GM08714 (cell line): Measurements from ENCODE around the gene LRIG1.
"Not testable (repeated sequence)": the region's sequence is repeated elsewhere in the genome, so short reads cannot be mapped to it uniquely, and the experiment has no call there.

Source experiments
- H3K4me3 ChIP-seq: fragments of 200-500 bp; sonication (Bioruptor generic); 2 replicates; pipeline ENCODE4 v1.5.1; 2014; ENCODE audit warnings: mild to moderate bottlenecking, low read length, inconsistent platforms
- ZNF274 ChIP-seq: IDR thresholded peaks from 2 replicates; pipeline ENCODE4 v1.6.1; 2012; ENCODE audit warnings: mild to moderate bottlenecking, low read depth, low read length

The LRIG1 gene

DNA sequence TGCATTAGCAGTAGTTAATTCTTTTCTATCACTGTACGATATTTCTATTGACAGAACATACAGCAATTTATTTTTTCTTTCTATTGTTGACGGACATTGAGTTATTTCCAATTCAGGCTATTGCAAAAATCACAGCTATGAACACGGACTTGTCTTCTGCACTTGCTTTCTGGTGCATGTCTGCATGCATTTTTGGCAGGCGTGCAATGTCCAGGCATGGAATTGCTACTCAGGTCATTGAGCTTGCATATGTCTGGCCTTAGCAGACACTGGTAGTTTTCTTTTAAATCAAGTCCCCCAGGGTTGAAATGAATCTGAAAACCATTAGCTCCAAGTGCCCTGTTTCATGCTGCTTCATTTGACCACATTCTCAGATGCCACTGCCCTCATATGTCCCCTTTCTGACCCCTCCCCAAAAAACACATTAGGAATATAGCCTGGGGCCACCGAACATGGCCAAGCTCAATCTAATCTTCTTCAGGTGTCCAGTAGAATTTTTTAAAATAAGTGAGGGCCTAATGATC, 72.8 kb downstream of the LRIG1 start:
- no peak overlapping the region for H3K4me3 ChIP-seq
- TF ChIP-seq ZNF274, result no peak

DNA sequence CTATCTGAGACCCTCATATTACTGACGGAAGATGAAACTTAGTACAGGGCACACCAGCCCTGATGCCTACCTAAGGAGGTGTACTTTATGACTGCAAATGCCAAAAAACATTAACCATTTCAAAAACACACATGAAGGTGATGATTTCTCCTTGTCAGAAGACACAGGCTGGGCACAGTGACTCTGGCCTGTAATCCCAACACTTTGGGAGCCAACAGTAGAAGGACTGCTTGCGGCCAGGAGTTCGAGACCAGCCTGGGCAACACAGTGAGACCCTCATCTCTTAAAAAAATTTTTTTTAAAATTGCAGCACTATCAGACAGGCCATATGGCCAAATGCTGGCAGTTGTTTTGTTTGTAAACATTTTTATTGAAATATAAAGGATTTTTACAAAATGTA, 73.5 kb downstream of the LRIG1 start:
- no peak overlapping the region for H3K4me3 ChIP-seq
- no peak for TF ChIP-seq ZNF274

DNA sequence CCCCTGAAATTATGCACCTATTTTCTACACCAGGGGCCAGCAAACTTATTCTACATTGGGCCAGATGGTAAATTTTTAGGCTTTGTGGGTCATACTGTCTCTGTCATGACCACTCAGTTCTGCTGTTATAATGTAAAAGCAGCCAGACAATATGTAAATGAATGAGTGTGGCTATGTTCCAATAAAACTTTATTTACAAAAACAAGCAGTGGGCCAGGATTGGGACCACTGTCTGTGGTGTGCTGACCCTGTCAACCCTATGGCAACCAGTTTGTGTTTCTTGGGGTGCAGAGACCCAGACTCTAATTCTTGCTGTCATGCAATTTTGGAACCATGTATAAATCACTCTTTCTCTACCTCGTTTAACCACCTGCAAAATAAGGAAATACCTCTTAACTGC, 74.7 kb downstream of the LRIG1 start:
- TF ChIP-seq ZNF274, result no peak
- H3K4me3 ChIP-seq, result no peak overlapping the region

DNA sequence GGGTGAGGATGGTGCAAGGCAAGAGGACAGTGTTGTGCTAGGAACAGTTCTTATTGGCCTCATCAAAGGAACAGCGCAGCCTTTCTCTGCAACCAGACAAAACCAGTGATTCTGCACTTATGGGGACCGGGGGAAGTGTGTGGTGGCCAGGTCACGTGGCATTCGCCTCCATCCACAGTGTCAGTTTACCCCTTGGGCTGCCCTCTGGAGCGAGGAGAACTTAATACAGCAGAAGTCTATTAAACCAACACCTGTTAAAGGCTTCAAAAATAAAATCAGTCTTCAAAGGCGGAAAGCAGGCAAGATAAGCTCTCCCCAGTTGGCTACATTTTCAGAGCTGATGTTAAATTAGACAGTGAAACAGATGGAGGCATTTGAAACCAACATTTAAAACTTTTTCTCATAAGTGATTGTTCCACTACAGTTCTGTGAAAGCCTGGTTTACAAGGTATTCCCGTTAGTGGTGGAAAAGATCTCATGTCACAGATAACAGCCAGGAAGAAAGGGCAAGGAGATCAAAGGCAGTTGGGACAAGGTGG, 75.2 kb downstream of the LRIG1 start:
- no peak for TF ChIP-seq ZNF274
- H3K4me3 ChIP-seq, result no peak overlapping the region

DNA sequence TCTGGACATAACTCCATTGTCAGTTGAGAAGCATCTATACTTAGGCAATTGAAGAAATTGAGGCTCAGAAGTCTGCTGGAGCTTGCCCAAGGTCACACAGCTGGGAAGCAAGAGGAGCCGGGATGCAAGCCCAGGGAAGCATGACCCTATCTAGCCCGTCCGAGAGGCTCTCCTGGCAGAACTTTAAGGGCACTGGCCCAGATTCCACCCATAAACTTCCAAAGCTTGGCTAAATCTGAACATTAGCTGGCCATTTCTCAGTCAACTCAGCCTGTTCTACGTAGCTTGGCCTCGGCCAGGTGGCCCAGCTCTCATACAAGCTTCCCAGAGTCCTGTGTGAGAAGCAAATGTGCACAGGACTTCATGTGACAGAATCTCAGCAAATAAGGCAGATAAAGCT, 75.8 kb downstream of the LRIG1 start:
- no peak for TF ChIP-seq ZNF274
- no peak overlapping the region for H3K4me3 ChIP-seq

DNA sequence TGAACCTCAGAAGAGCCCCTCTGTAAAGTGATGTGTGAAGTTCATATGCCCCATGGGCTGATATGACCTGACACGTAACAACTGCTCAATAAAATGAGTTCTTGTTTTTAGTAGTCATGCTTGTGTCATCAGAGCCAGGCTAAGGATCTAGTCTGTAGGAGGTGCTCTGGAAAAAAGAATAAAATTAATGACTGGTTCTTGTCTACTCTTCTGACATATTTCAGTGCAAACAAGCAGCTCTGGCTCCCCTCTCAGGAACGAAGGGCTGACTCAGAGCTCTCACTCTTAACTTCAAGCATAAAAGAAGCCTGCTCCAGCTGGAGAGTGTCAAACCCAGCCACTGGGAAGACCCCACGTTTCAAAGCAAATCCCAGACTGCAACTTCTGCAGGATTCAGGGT, 77.0 kb downstream of the LRIG1 start:
- TF ChIP-seq ZNF274, result no peak

DNA sequence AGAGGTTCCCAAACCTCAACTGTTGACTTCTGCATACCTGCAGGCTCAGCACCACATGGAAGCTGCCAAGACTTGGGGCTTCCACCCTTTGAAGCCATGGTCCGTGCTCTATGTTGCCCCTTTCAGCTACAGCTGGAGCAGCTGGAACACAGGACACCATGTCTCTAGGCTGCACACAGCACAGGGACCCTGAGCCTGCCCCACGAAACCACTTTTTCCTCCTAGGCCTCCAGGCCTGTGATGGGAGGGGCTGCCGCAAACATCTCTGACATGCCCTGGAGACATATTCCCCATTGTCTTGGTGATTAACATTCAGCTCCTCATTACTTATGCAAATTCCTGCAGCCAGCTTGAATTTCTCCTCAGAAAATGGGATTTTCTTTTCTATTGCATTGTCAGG, 78.9 kb downstream of the LRIG1 start:
- H3K4me3 ChIP-seq, result not testable (repeated sequence)

More for the DNA sequence above, 77.0 kb downstream of the LRIG1 start:
- H3K4me3 ChIP-seq, result no peak overlapping the region

DNA sequence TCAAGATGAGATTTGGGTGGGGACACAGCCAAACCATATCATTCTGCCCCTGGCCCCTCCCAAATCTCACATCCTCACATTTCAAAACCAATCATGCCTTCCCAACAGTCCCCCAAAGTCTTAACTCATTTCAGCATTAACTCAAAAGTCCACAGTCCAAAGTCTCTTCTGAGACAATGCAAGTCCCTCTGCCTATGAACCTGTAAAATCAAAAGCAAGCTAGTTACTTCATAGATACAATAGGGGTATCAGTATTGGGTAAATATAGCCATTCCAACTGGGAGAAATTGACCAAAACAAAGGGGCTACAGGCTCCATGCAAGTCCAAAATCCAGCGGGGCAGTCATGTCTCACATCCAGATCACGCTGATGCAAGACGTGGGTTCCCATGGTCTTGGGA, 79.7 kb downstream of the LRIG1 start:
- not testable (repeated sequence) for H3K4me3 ChIP-seq

DNA sequence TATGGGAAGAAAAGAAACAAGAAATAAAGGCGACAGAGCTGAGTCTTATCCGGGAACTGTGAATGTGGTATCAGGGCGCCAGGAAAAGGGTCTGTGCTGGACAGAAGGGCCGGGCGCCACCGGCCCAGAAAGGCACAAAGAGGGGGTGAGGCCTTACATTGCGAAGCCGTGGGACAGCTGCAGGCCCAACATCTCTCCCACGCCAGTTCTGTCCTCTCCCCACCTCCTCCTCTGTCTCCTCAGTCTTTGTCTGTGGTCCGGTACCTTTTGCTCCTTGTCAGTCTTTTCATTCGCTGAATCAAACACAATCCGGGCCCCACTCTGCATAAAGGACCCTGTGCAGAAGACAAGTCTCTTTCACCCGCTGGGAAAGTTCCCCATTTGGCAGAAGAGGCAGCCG, 81.8 kb downstream of the LRIG1 start:
- no peak overlapping the region for H3K4me3 ChIP-seq

DNA sequence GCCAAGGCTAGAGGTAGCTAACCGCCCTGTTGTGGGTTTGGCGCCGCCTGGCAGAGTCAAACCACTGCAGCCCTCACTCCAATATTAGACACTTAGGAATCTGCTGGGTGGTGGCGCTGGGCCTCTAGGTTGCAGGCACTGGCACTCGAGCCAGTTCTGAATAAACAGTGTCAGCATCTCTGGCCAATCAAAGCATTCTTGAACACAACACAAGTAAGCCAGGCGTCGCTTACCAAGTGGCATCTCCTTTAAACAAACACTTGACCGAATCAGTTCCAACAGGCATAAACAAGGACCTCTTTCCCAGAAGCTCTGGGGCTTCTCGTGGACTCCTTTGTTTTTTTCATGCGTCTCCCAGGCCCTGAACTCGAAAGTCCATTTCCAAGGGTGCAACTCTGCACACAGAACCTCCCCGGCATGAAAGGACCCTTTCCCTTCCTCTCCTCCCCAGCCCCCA, 82.3 kb downstream of the LRIG1 start:
- no peak overlapping the region for H3K4me3 ChIP-seq
- no peak for TF ChIP-seq ZNF274

More for the DNA sequence above, 81.8 kb downstream of the LRIG1 start:
- no peak for TF ChIP-seq ZNF274

DNA sequence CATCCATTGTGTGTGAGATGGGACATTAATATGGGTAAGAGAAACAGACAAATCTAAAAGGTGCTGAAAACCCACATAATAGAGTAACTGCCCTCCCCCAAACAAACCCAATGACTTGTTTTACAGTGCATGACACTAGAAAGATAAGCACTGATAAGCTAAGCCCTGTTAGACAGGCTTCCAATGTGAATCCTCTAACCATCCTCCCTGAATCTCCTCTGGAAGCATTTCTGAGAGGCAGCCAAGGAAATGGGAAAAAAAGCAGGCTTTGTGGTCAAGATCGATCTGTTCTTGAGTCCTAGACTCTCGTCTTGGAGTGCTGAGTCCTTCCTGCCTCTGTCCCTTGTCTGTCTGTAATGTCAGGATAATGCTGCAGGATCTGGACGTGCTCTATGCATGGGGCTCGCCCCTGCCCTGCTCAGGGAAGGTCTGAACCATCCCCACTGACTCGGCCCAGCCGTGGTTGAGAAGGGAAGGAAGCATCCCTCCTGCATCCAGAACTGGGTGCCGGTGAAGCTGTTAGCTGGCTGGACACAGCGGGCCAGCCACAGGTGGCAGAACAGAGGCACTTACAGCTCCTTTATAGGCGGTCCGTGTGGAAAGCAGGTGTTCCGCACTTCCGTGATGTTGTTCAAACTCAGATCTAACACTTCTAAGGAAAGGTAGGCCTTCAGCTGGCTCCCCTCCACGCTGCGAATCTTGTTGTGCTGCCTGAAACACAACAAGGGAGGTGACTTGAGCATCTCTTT, 84.1 kb downstream of the LRIG1 start:
- H3K4me3 ChIP-seq, result no peak overlapping the region

DNA sequence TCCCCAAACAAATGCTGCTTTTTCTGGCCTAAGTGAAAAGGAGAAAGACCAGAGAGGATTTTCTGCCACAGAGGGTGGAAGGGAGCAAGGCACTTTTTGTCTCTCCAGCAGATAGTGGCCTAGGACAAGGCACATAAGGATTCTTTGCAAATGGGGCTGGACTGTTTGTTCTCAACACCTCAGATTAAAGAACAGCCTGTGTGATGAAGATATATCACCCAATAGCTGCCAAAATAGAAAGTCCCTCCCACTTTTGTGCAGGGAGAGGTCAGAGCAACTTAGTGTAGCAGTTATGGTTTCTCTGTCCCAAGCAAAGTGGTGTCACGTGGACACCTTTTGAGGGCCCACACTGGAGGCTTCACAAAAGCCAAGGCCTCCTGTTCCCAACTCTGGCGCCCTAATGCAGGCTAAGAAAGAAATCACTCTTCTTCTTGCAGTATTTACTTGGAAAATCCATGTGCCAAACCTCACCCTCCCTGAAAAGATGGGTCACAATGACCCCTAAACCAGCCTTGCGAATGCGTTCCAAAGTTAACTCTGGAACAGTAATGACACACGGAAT, 84.9 kb downstream of the LRIG1 start:
- no peak for TF ChIP-seq ZNF274
- H3K4me3 ChIP-seq, result no peak overlapping the region

More for the DNA sequence above, 84.1 kb downstream of the LRIG1 start:
- TF ChIP-seq ZNF274, result no peak

DNA sequence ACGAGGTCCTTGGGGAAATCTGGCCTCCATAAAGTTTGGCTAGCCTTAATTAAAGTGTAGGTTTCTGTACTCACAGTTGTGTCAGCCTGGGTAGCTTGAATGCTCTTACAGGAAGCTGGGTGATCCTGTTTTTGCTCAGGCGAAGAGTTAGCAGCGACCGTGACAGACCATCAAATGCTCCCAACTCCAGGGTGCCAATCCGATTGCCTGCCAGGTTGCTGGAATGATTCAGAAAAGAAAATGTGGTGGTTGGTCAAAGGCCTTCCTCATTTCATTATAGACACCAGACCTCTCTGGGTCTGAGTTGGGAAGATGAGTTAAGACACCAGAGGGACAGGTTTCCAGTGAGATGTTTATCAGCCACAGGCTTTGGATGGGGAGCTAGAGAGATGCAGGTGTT, 86.0 kb downstream of the LRIG1 start:
- no peak overlapping the region for H3K4me3 ChIP-seq
- no peak for TF ChIP-seq ZNF274

DNA sequence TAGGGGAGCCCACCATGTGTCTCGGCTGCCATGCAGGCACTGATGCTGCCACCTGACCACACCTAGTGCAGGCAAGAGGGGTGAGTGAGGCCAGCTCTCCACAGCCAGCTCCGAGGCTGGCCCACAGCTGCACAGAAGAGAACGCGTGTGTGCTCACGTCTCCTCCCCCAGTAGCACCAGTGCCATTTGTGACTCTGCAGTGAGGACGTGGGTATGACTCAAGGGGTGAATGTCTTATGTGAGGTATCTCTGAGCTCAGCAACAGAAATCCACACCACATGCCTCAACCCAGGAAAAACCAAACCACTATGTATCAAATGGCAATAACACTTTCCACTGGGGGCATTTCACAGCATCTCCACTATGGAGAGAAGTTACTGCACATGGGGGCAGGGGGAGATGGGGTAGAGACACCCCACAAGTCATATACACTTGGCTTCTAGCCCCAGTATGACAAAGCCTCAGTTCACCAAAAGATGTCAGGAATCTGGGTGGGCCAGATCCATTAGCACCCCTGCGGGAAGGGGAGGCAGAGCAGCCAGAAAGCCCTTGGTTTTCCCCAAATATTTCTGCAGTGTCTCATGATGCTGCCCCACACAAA, 87.6 kb downstream of the LRIG1 start:
- TF ChIP-seq ZNF274, result no peak
- no peak overlapping the region for H3K4me3 ChIP-seq

DNA sequence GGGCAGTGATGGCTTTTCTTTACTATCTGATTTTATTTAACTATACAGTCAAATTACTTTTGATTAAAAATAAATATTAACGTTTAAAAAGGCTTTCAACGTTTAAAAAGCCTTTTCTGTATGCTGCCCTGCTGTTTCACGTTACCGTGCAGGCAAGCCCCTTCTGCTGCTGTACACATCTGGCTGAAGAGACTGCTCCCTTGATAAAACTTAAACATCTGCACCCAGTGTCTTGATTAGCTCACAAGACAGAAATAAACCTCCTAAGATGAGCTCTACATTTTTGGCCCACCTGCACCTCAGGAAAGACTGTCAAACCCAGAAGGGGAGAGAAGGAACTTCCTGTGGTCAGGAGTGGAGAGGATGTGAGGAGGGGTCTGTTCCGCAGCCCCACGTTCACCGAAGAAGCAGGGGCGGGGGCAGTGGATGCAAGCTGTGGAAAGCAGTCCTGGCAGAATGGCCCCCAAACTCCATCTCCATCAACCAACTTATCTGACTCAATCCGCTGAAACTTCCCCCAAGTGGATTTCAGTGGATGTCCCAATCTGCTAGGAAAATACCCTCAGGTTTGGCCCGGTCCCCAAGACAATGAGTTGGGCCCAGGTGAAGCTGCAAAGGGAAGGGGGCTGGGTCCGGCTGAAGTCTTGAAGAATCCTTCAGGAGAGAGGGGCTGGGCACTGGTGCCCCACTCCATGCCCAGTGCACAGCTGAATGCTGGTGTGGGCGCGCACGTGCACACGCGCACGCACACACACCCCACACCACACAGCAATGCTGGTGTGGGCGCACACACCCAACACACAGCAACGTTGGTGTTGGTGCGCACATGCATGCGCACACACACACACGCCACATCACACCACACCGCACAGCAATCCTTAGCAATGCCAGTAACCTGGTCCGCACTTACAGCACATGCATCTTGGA, 88.6 kb downstream of the LRIG1 start:
- TF ChIP-seq ZNF274, result no peak

More for the DNA sequence above, 88.6 kb downstream of the LRIG1 start:
- H3K4me3 ChIP-seq, result no peak overlapping the region
